Measurements from ENCODE around the gene NFASC. TPM values are rescaled to one million over a fixed set of nuclear protein-coding genes. Genes with fewer than 3 reads are reported as not detected.

The NFASC gene
- total RNA-seq, 1 donor from 2014 or later, result 6.9 TPM

- H3K4me1 Mint-ChIP-seq (ENCODE audit: low read depth), result peaks cover under 1% of the 10 kb centered on the region
- peaks cover 2% of the 10 kb centered on the region for H3K27me3 Mint-ChIP-seq
Measured at GRCh38 chr1:204863730-204864129, 6.9 kb upstream of the NFASC start.

GRCh38 chr1:204866051-204866596 lies 4.5 kb upstream of the NFASC start:
- TF ChIP-seq CTCF (IDR thresholded peaks at IDR 0.05; ENCODE audit: unreplicated experiment), result no peak
- H3K9me3 Mint-ChIP-seq (ENCODE audit: low read depth), result no peaks in the 10 kb centered on the region
- peaks cover 2% of the 10 kb centered on the region for H3K4me1 Mint-ChIP-seq (ENCODE audit: low read depth)
- no peak overlapping the region for H3K27ac Mint-ChIP-seq
- no peaks in the 10 kb centered on the region for H3K36me3 Mint-ChIP-seq (ENCODE audit: insufficient read depth)
- H3K27me3 Mint-ChIP-seq, result peaks cover 4% of the 10 kb centered on the region
- DNase-seq (ENCODE audit: low spot score, unreplicated experiment), result no peak
- no peak overlapping the region for H3K4me3 Mint-ChIP-seq (ENCODE audit: low read depth)

More at GRCh38 chr1:204863730-204864129, 6.9 kb upstream of the NFASC start:
- Mint-ChIP-seq H3K36me3 (ENCODE audit: insufficient read depth) (no peaks in the 10 kb centered on the region), H3K4me3 (ENCODE audit: low read depth) (no peak overlapping the region), H3K27ac (no peak overlapping the region), H3K9me3 (ENCODE audit: low read depth) (no peaks in the 10 kb centered on the region)
- no peak for DNase-seq (ENCODE audit: low spot score, unreplicated experiment)
- no peak for TF ChIP-seq CTCF (IDR thresholded peaks at IDR 0.05; ENCODE audit: unreplicated experiment)

GRCh38 chr1:204867203-204867602 lies 3.5 kb upstream of the NFASC start:
- H3K4me3 Mint-ChIP-seq (ENCODE audit: low read depth), result no peak overlapping the region
- H3K4me1 Mint-ChIP-seq (ENCODE audit: low read depth), result peaks cover 2% of the 10 kb centered on the region
- no peaks in the 10 kb centered on the region for H3K36me3 Mint-ChIP-seq (ENCODE audit: insufficient read depth)
- no peak for DNase-seq (ENCODE audit: low spot score, unreplicated experiment)
- H3K27ac Mint-ChIP-seq, result no peak overlapping the region
- TF ChIP-seq CTCF (IDR thresholded peaks at IDR 0.05; ENCODE audit: unreplicated experiment), result no peak
- peaks cover 10% of the 10 kb centered on the region for H3K27me3 Mint-ChIP-seq
- H3K9me3 Mint-ChIP-seq (ENCODE audit: low read depth), result no peaks in the 10 kb centered on the region

GRCh38 chr1:204867666-204868339 lies 2.9 kb upstream of the NFASC start:
- H3K4me3 Mint-ChIP-seq (ENCODE audit: low read depth), result no peak overlapping the region
- H3K27ac Mint-ChIP-seq, result no peak overlapping the region
- peaks cover 10% of the 10 kb centered on the region for H3K27me3 Mint-ChIP-seq
- H3K36me3 Mint-ChIP-seq (ENCODE audit: insufficient read depth), result no peaks in the 10 kb centered on the region
- DNase-seq (ENCODE audit: low spot score, unreplicated experiment), result no peak
- H3K4me1 Mint-ChIP-seq (ENCODE audit: low read depth), result peaks cover 2% of the 10 kb centered on the region
- H3K9me3 Mint-ChIP-seq (ENCODE audit: low read depth), result no peaks in the 10 kb centered on the region
- TF ChIP-seq CTCF (IDR thresholded peaks at IDR 0.05; ENCODE audit: unreplicated experiment), result no peak

- H3K27me3 Mint-ChIP-seq, result peaks cover 8% of the 10 kb centered on the region
Measured at GRCh38 chr1:204868340-204868700, 2.3 kb upstream of the NFASC start.

More at GRCh38 chr1:204868340-204868700, 2.3 kb upstream of the NFASC start:
- H3K36me3 Mint-ChIP-seq (ENCODE audit: insufficient read depth), result no peaks in the 10 kb centered on the region
- H3K4me3 Mint-ChIP-seq (ENCODE audit: low read depth), result no peak overlapping the region
- DNase-seq (ENCODE audit: low spot score, unreplicated experiment), result no peak
- no peak for TF ChIP-seq CTCF (IDR thresholded peaks at IDR 0.05; ENCODE audit: unreplicated experiment)
- H3K27ac Mint-ChIP-seq, result no peak overlapping the region
- no peaks in the 10 kb centered on the region for H3K9me3 Mint-ChIP-seq (ENCODE audit: low read depth)
- peaks cover 2% of the 10 kb centered on the region for H3K4me1 Mint-ChIP-seq (ENCODE audit: low read depth)
